NCI-H1694 (cell line): ENCODE measurements around the gene MTHFD1L.
"Not testable (repeated sequence)": the region's sequence is repeated elsewhere in the genome, so short reads cannot be mapped to it uniquely, and the experiment has no call there.

Experiments
- DNase-seq: peaks from one replicate; lab custom pipeline; 2025; lab: John Stamatoyannopoulos, UW

The MTHFD1L gene

GRCh38 chr6:151125651-151126416 lies 260.3 kb downstream of the MTHFD1L start:
- not testable (repeated sequence) for DNase-seq

- DNase-seq, result not testable (repeated sequence)
Measured at GRCh38 chr6:151126417-151126724, 260.9 kb downstream of the MTHFD1L start.

GRCh38 chr6:151127133-151127798 lies 261.8 kb downstream of the MTHFD1L start:
- not testable (repeated sequence) for DNase-seq

- no peak for DNase-seq
Measured at GRCh38 chr6:151128763-151129370, 263.4 kb downstream of the MTHFD1L start.

GRCh38 chr6:151130329-151130728 lies 264.8 kb downstream of the MTHFD1L start:
- DNase-seq, result no peak

- DNase-seq, result no peak
Measured at GRCh38 chr6:151131324-151132007, 266.0 kb downstream of the MTHFD1L start.

GRCh38 chr6:151136141-151136755 lies 270.7 kb downstream of the MTHFD1L start:
- DNase-seq, result no peak

GRCh38 chr6:151137542-151137941 lies 272.0 kb downstream of the MTHFD1L start:
- DNase-seq, result no peak

GRCh38 chr6:151139524-151139923 lies 274.0 kb downstream of the MTHFD1L start:
- no peak for DNase-seq

GRCh38 chr6:151140767-151141166 lies 275.3 kb downstream of the MTHFD1L start:
- DNase-seq, result no peak

- DNase-seq, result no peak
Measured at GRCh38 chr6:151141685-151142084, 276.2 kb downstream of the MTHFD1L start.

- DNase-seq, result no peak
Measured at GRCh38 chr6:151142676-151143075, 277.2 kb downstream of the MTHFD1L start.

- DNase-seq, result no peak
Measured at GRCh38 chr6:151143337-151143736, 277.8 kb downstream of the MTHFD1L start.

GRCh38 chr6:151143806-151144205 lies 278.3 kb downstream of the MTHFD1L start:
- DNase-seq, result no peak

GRCh38 chr6:151147118-151147832 lies 281.8 kb downstream of the MTHFD1L start:
- no peak for DNase-seq

- DNase-seq, result no peak
Measured at GRCh38 chr6:151148111-151148510, 282.6 kb downstream of the MTHFD1L start.

GRCh38 chr6:151149793-151150192 lies 284.3 kb downstream of the MTHFD1L start:
- no peak for DNase-seq
